ENCODE results near the gene LONP1.
"Not testable (repeated sequence)": the region's sequence is repeated elsewhere in the genome, so short reads cannot be mapped to it uniquely, and the experiment has no call there.

The LONP1 gene

DNA sequence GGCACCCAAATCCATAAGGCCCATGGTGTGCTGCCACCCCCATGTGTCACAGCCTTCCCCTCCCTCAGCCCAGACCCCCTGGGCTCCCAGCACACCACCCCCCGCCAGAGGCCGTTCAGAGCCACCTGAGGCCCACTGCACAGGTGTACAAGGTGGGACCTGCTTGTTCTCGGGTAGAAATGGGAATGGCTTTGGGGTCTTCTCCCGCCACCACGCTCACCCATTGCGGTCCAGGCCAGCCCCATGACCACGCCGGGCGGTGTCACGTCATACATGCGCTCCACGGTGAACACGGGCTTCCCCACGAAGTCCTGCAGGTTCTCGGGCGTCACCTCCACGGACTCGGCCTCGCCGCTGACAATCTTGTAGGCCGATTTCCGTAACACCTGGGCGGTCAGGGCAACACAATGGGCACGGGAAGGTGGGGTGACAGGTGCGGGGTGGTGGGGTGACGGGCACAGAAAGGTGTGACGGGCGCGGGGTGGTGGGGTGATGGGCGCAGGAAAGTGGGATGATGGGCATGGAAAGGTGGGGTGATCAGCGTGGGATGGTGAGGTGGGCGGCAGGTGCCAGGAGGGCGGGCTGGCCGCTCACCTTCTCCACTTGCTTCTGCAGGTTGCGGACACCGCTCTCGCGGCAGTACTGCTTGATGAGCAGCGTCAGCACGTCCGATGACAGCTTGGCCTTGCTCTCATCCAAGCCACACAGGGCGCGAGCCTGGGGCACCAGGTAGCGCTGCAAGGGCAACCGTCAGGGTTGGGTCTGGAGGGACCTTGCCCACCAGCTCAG, 25.6 kb downstream of the LONP1 start:
- no peak for DNase-seq (ENCODE audit: low read depth in 4 of 4, low spot score in 1 of 4)

DNA sequence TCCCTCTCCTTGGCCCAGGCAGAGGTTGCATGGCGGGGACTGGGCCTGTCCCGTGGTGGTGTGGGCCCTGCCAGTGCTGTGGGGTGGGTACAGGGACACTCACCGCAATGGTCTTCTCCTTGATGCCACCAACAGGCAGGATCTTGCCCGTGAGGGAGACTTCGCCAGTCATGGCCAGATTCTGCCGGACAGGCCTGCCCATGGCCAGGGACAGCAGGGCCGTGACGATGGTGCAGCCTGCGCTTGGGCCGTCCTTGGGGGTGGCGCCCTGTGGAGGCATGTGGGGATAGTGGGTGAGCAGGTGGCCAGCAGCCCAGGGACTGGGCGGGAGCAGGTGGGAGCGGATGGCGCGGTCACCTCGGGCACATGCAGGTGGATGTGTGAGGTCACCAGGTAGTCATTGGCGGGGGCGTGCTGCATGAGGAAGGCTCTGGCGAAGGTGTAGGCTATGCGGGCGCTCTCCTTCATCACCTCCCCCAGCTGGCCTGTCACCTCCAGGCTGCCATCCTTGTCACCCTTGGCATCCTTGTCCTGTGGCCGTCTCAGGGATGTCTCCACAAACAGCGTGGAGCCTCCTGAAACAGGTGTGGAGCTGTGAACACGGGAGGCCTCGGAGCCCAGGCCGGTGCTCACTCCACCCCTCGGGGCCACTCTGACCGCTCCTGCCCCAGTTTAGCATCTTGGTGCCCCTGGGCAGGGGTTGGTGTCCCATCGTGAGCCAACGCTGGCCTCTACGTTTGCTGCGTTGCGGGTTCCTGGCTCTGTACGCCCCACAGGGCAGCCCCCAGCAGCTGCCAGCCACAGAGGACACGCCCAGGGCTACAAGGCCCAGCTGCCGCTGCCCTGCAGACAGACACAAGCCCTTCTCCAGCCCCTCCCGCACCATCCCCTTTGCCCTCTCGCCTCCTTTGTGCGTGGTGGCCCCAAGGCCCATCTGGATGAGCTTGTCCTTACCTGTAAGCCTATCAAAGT, 26.5 kb downstream of the LONP1 start:
- no peak for DNase-seq (ENCODE audit: low read depth in 4 of 4, low spot score in 1 of 4)

DNA sequence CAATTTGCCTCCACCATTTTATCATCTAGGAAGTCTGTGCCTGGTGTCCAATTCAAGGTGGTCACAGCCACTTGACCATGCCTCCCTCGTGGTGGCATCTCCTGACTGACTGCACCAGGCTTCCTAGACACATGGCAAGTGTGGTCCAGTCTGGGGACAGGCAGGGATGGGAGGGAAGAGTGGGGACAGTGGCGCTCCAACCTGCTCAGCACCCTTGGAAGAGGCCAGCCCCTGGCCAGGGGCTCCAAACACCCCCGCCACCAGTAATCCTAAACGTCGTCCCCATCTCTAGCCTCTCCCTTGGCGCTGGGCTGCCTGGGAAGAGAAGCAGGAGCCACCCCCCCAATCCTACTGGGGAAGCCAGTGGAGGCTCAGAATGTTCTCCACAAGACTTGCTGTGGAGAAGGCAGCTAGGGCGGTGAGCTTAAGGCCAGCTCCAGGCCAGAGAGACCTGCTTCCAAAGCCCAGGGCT, 27.2 kb downstream of the LONP1 start:
- DNase-seq (ENCODE audit: low read depth in 4 of 4, low spot score in 1 of 4), result no peak

DNA sequence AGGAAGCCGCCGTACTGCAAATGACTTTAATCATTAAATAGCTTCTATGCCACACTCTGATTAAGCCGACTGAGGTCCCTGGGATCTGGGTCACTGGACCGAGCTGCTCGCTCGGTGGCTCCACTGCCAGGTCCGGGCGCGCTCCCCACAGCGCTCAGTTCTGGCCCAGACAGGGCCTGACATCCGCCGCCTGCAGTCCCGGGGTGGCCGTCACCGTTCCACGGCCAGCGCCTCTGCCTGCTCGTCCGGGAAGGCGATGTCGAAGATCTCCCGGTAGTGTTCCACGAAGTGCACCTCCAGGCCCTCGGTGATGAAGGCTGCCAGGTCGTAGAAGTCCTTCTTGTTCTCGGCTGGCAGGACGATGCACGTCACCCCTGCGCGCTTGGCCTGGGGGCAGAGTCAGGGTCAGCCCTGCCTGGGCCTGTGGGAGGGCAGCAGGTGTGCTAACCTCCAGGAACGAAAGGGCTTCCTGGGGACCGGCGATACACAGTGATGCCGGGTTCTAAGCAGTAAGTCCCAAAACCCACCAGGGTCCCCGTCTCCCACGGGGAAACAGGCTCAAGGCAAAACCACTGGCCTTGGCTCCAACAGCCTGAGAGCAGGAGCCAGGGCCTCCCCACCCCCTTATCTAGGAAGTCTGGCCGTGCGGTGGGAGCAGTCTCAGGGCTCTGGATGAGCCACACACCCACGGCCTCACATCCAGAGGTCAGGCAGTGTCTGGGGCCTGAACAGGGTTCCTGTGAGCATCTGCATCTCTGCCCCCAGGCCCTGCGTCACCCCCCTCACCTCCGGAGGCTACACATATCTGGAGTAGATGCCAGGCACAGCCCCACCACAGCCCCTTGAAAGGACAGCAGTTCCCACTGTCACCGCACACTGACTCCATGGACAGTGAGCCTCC, 27.9 kb downstream of the LONP1 start:
- DNase-seq (ENCODE audit: low read depth in 4 of 4, low spot score in 1 of 4), result no peak

DNA sequence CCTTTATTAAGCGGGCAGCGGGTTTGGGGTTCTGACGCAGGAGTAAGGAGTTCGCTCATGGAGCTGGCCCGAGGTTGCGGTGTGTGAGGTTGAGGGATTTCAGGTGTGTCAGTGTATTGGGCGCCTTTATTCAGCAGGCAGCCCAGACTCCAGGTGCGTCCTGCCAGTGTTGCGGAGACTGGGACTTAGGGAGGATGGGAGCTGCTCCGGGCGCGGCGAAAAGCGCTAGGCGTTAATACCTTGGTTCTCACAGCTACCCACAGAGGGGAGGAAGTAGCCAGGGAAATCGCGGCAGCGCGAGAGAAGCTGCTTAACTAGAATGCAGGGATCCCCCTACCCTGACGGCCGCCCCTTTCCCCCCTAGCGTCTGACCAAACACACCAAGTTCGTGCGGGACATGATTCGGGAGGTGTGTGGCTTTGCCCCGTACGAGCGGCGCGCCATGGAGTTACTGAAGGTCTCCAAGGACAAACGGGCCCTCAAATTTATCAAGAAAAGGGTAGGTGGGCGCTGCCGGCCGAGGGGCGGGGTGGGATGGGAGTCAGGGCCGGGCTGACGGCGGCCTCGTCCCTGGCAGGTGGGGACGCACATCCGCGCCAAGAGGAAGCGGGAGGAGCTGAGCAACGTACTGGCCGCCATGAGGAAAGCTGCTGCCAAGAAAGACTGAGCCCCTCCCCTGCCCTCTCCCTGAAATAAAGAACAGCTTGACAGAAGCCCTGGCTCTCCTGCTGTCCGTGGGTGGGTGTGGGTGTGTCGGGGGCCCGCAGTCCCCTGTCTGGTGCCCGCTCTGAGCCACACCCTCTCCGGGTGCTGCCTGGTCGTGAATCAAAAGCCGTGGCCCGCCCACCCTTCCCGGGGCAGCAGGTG, 28.8 kb downstream of the LONP1 start:
- peak in 3 of 4 experiments; percentile 47 to 72 (median 50) for DNase-seq (ENCODE audit: low read depth in 4 of 4, low spot score in 1 of 4)

DNA sequence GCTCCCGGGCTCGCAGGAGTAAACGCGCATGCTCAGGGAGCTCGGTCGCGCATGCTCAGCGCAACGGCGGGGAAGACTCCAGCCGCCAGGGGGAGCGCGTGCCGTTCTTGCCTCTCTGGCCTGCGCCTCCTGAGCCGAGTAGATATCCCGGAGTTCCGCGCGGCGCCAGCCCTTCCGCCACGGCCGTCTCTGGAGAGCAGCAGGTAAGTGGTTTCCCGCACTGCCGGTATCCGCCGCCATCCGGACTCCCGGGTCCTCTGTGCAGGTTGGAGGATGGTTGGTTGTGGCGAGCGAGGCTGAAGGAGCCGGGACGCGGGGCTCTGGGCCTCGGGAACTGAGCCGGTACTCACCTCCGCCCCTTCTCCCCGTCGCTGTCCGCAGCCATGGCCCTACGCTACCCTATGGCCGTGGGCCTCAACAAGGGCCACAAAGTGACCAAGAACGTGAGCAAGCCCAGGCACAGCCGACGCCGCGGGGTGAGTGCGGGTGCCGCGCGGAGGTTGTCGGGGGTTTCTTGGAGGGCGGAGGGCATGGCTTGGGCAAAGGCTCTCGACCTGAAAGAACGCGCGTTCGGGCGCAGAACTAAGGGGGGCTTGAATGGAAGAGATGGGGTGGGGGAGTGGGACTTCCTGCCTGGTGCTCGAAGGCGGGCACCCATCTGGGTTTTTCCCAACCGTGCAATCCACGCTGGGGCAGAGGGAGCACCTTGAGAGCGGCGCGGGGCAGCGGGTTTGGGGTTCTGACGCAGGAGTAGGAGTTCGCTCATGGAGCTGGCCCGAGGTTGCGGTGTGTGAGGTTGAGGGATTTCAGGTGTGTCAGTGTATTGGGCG, 29.6 kb downstream of the LONP1 start, which contains the start of gene RPL36:
Gene RPL36, plus strand, starts transcription at position 171 of the 830 bp plus-strand sequence. Its CDS starts 213 bp downstream, at position 384.
- peak; percentile 98 to 100 (median 99) for DNase-seq (ENCODE audit: low read depth in 4 of 4, low spot score in 1 of 4)

DNA sequence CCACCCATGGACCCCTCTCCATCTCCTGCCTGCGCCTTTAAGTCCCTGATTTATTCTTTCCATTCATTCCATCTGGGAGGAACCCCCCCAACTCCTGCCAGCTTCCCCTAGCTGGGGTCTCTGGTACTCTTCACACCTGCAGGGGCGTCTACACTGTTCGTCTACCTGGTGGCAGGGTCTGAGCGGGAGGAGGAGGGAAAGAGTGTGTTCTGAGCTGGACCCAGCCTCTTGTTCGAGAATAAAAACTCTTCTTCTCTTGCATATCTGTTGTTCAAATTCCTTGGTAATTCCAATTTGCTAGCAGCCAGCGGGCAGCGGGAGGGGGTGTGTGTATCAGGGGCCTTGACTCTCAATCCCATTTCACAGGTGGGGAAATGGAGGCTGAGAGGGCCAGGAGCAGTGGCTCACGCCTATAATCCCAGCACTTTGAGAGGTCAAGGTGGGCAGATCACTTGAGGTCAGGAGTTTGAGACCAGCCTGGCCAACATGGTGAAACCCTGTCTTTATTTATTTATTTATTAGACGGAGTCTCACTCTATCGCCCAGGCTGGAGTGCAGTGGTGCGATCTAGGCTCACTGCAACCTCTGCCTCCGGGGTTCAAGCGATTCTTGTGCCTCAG, 31.6 kb downstream of the LONP1 start:
- DNase-seq (ENCODE audit: low read depth in 4 of 4, low spot score in 1 of 4), result not testable (repeated sequence)

DNA sequence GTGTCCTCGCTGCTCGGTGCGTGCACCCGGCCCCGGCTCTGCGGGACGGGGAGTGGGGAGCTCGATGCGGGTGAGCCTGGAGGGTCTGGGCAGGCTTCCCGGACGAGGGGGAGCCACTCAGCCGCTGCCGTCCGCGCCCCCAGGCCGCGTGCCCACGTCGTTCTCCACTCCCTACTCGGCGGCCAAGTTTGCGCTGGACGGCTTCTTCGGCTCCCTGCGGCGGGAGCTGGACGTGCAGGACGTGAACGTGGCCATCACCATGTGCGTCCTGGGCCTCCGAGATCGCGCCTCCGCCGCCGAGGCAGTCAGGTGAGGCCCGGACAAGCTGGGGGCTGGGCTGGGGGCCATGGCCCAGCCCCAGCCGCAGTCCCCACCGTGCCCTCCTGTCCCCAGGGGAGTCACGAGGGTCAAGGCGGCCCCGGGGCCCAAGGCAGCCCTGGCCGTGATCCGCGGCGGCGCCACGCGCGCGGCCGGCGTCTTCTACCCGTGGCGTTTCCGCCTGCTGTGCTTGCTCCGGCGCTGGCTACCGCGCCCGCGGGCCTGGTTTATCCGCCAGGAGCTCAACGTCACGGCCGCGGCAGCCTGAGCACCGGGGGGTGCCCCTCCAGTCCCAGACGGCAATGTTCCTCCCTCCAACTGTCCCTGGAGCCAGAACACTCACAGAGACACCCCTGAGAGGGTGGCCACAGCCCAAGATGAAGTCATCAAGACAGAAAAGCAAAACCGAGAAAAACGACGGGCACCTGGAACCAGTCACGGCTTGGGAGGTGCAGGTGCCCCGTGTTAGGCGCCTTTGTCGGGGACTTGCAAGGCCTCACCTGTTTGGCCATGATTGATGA, 32.4 kb downstream of the LONP1 start:
- no peak for DNase-seq (ENCODE audit: low read depth in 4 of 4, low spot score in 1 of 4)

DNA sequence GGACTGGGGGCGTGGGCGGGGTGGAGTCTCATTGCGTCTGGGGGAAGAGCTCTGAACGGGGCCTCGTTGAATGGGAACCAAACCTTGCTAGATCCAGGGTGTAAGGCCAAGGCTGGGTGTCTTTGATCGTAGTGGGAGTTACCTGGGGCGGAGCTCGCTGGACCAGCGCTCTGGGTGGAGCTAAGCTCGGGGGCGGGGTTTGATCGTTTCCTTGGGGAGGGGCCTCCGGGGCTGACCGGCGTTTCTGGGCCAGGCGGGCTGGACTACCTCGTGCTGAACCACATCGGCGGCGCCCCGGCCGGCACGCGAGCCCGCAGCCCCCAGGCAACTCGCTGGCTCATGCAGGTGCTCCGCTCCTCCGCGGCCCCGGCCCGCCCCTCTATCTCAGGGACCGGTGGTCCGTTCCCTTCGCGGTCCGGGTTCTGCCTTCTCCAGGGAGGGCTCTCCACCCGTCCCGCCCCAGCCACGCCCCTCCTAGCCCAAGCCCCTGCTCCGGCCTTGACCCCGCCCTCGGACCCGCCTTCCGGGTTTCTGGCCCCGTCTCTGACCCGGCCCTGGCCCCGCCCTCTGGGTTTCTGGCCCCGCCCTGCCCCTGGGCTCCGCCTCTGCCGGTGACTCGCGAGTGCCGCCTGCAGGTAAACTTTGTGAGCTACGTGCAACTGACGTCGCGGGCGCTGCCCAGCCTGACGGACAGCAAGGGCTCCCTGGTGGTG, 33.1 kb downstream of the LONP1 start:
- peak; percentile 99 to 100 (median 100) for DNase-seq (ENCODE audit: low read depth in 4 of 4, low spot score in 1 of 4)

DNA sequence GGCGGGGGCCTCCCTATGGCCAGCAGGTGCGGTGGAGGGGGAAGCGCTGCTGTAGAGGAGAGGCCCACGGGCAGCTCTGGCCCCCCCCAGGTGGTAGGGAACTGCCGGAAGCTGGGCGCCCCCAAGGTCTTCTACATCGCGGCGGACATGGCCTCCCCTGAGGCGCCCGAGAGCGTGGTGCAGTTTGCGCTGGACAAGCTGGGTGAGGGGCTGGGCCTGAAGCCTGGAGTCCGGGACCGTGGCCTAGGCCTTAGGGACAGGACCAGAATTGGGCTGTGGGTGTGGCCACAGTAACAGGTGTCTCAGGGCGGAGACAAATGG, 33.7 kb downstream of the LONP1 start:
- no peak for DNase-seq (ENCODE audit: low read depth in 4 of 4, low spot score in 1 of 4)

DNA sequence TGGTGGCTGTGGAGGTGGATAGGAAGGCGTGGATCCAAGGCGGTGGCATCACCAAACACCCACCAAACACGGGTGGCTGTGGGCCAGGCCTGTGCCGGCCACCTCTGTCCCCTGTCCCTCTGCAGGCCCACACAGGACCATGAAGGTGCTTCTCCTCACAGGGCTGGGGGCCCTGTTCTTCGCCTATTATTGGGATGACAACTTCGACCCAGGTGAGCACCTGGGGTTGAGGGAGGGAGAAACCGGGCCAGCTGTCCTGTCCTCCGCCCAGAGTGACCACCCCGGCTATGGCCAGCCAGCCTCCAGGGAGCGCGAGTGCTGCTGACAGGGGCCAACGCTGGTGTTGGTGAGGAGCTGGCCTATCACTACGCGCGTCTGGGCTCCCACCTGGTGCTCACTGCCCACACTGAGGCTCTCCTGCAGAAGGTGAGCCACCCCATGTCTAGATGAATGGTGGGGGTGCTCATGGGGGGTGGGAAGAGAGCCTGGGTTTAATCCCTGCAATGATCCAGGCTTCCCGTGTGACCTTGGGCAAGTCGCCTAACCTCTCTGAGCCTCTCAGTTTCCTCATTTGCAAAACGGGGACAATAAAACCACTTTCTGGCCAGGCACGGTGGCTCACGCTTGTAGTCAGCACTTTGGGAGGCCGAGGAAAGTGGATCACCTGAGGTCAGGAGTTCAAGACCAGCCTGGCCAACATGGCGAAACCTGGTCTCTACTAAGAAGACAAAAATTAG, 35.1 kb downstream of the LONP1 start:
- DNase-seq (ENCODE audit: low read depth in 4 of 4, low spot score in 1 of 4), result no peak

DNA sequence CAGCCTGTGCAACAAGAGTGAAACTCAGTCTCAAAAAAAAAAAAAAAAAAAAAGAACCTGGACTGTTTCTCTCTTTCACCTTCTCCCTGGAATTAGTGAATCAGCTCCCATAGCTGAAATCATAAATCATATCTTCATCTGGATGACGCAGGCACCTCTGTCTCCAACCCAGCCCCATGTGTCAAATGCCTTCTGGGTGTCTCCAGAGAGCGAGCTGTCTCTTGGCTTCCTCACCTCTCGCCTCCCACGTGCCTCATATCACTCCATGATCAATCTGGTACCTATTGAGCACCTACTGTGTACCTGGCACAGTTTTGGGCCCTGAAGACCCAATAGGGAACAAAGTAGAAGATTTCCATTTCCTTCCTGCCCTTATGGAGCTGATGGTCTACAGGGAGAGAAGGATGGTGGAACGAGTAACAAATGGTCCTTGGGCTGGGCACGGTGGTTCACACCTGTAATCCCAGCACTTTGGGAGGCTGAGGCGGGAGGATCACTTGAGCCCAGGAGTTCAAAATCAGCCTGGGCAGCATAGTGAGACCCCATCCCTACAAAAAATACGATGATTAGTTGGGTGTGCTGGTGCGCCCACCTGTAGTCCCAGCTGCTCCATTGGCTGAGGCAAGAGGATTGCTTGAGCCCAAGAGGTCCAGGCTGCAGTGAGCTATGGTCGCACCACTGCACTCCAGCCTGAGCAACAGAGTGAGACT, 36.6 kb downstream of the LONP1 start:
- DNase-seq (ENCODE audit: low read depth in 4 of 4, low spot score in 1 of 4), result no peak

DNA sequence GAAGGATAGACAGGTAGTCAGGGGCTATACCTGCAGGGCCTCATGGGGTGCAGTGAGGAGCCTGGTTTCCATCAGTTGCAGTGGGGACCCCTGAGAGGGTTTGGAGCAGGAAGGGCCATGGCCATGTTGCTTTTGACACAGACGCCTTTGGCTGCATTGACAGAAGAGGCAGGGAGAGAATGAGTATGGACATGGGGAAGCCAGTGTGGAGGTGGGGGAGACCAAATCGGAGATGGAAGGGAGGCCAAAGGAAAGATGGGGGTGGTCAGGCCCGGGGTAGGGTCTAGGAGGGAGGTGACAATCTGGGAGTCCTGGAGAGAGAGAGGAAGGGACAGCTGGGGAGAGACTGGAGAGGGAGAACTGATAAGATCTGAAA, 37.9 kb downstream of the LONP1 start:
- DNase-seq (ENCODE audit: low read depth in 4 of 4, low spot score in 1 of 4), result no peak

DNA sequence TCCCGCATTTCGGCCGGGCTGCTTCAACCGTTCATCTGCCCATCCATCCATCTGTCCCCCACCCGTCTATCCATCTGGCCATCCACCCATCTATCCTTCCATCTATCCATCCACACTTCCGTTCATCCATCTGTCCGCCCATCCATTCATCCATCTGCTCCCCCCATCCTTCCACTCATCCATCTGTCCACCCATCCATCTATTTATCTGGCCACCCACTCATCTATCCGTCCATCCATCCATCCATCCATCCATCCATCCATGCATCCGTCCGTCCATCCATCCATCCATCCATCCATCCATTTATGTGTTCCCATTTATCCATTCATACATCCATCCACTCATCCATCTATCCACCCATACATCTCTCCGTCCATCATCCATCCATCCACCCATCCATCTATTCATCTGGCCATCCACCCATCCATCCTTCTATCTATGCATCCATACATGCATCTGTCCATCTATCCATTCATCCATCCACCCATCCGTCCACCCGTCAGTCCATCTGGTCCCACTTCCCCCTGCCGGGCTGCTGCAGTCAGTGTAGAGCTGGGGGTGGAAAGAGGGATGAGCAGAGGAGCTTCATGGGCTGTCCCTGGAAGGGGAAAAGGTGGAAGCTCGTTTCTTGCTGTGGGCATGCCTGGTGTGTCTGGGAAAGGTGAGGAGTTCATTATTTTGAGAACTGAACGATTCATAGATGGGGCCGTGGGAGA, 38.4 kb downstream of the LONP1 start:
- DNase-seq (ENCODE audit: low read depth in 4 of 4, low spot score in 1 of 4), result no peak
